ENCODE results near the gene EYA3.

Gene EYA3

GRCh38 chr1:28113242-28113572 lies 24.8 kb upstream of the EYA3 start:
- peak; percentile 33 for TF ChIP-seq CTCF (IDR thresholded peaks at IDR 0.05; ENCODE audit: borderline replicate concordance, control extremely low read depth, extremely low read depth, insufficient read depth, missing control alignments)
- DNase-seq (ENCODE audit: low spot score), result no peak
- in situ Hi-C loops (cut with MboI; ENCODE audit: low sequenced_read_pairs, unreplicated experiment), result no loop called here

- in situ Hi-C loops (cut with MboI; ENCODE audit: low sequenced_read_pairs, unreplicated experiment), result no loop called here
- no peak for DNase-seq (ENCODE audit: low spot score)
- no peak for TF ChIP-seq CTCF (IDR thresholded peaks at IDR 0.05; ENCODE audit: borderline replicate concordance, control extremely low read depth, extremely low read depth, insufficient read depth, missing control alignments)
These were observed 24.2 kb upstream of the EYA3 start for GRCh38 chr1:28112388-28113241.

- in situ Hi-C loops (cut with MboI; ENCODE audit: low sequenced_read_pairs, unreplicated experiment), result no loop called here
- TF ChIP-seq CTCF (IDR thresholded peaks at IDR 0.05; ENCODE audit: borderline replicate concordance, control extremely low read depth, extremely low read depth, insufficient read depth, missing control alignments), result no peak
- DNase-seq (ENCODE audit: low spot score), result peak; percentile 44
These were observed 22.7 kb upstream of the EYA3 start for GRCh38 chr1:28111157-28111556.

- in situ Hi-C loops (cut with MboI; ENCODE audit: low sequenced_read_pairs, unreplicated experiment), result no loop called here
- no peak for DNase-seq (ENCODE audit: low spot score)
- TF ChIP-seq CTCF (IDR thresholded peaks at IDR 0.05; ENCODE audit: borderline replicate concordance, control extremely low read depth, extremely low read depth, insufficient read depth, missing control alignments), result no peak
These were observed 22.1 kb upstream of the EYA3 start for GRCh38 chr1:28110555-28110954.

- no peak for DNase-seq (ENCODE audit: low spot score)
- in situ Hi-C loops (cut with MboI; ENCODE audit: low sequenced_read_pairs, unreplicated experiment), result no loop called here
- no peak for TF ChIP-seq CTCF (IDR thresholded peaks at IDR 0.05; ENCODE audit: borderline replicate concordance, control extremely low read depth, extremely low read depth, insufficient read depth, missing control alignments)
These were observed 21.2 kb upstream of the EYA3 start for GRCh38 chr1:28109639-28110038.

- no peak for DNase-seq (ENCODE audit: low spot score)
- no peak for TF ChIP-seq CTCF (IDR thresholded peaks at IDR 0.05; ENCODE audit: borderline replicate concordance, control extremely low read depth, extremely low read depth, insufficient read depth, missing control alignments)
- in situ Hi-C loops (cut with MboI; ENCODE audit: low sequenced_read_pairs, unreplicated experiment), result no loop called here
These were observed 19.6 kb upstream of the EYA3 start for GRCh38 chr1:28108001-28108400.

Measured in GM13976 (cell line).